GM19324 (cell line): ENCODE measurements around the gene LRRK2.
"Not testable (repeated sequence)": the region's sequence is repeated elsewhere in the genome, so short reads cannot be mapped to it uniquely, and the experiment has no call there.

Source experiments
- ATAC-seq: cut with Tn5 transposase; IDR thresholded peaks from one replicate; pipeline ENCODE4 v1.9.1; 2021; ENCODE audit warnings: mild to moderate bottlenecking, moderate library complexity; ENCODE audit not compliant: unreplicated experiment, low FRiP score

Gene LRRK2

GRCh38 chr12:40382217-40382616, 157.4 kb downstream of the LRRK2 start:
- ATAC-seq = no peak

DNA sequence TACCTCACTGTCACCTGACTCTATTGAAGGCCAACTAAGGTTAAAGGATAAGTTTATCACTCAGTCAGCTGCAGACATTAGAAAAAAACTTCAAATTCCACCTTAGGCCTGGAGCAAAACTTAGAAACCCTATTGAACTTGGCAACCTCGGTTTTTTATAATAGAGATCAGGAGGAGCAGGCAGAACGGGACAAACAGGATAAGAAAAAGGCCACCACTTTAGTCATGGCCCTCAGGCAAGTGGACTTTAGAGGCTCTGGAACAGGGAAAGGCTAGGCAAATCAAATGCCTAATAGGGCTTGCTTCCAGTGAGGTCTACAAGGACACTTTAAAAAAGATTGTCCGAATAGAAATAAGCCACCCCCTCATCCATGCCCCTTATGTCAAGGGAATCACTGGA, 162.5 kb downstream of the LRRK2 start:
- not testable (repeated sequence) for ATAC-seq

GRCh38 chr12:40390980-40391379, 166.2 kb downstream of the LRRK2 start:
- no peak for ATAC-seq

DNA sequence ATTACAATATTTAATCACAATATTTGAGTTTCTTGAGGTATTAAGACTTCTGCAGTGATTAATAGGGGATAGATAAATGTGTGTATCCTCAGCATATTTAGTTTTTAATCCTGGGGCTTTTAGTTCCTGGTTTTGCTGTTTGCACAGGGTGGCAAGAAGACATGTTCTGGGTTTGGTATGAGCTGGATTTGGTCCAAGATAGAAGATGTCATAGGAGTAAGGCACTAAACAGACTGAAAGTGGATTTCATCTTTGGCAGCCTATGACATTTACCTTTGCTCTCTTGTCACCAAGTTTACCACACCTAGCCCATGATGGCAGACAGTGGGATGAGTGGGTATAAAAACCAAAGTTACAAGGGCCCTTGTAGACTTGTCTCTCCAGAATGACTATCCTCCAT, 168.2 kb downstream of the LRRK2 start:
- ATAC-seq = no peak

- ATAC-seq = no peak
Observed at GRCh38 chr12:40399656-40400055, 174.9 kb downstream of the LRRK2 start.

DNA sequence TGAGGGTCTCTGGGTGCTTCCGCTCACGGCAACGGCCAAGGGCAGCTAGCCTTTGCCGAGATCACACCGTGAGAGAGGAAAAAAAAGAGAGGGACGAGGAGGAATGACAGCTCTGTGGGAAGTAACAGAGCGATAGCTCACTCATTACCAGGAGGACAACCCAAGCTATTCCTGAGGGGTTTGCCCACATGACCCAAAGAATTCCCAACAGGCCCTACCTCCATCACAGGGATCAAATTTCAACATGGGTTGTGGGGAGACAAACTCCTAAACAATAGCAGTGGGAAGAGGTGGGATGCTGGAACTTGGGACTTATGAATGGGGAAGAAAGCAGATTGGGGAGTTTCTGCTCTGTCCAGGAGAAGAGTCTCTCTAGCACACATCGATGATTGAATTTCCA, 180.6 kb downstream of the LRRK2 start:
- ATAC-seq = no peak
